ENCODE results near the gene ALK.

GRCh38 chr2:29582062-29582461 lies 339.3 kb downstream of the ALK start:
- TF ChIP-seq CTCF (IDR thresholded peaks at IDR 0.05) (no peak), POLR2A (IDR thresholded peaks at IDR 0.05) (no peak)

Data from sigmoid colon (tissue), 3 donors.